Stimulated activated CD8-positive, alpha-beta memory T cell treated with anti-CD3 and anti-CD28 coated beads, Interleukin-2, amount 100 ng/mL, for 48 hours (primary cell): ENCODE measurements around the gene MAGOH.
"Not testable (repeated sequence)": the region's sequence is repeated elsewhere in the genome, so short reads cannot be mapped to it uniquely, and the experiment has no call there.

ENCODE experiments used
- DNase-seq, 2 donors: peaks; one replicate each; pipeline ENCODE4 v3.0.0-alpha.2; 2020; ENCODE audit warnings: low read depth in 2 of 2

The MAGOH gene

GRCh38 chr1:53220171-53220961 lies 18.0 kb downstream of the MAGOH start, which contains the start of gene CZIB:
Gene CZIB (minus strand): TSS chr1:53220634. CDS start chr1:53220575, 59 bp downstream.
- peak; percentile 96 to 98 for DNase-seq

GRCh38 chr1:53219711-53220110 lies 18.6 kb downstream of the MAGOH start:
- DNase-seq = no peak

- no peak for DNase-seq
These were observed 20.1 kb downstream of the MAGOH start for GRCh38 chr1:53218201-53218600.

GRCh38 chr1:53214376-53214940 lies 23.9 kb downstream of the MAGOH start:
- DNase-seq = no peak

GRCh38 chr1:53210954-53211353 lies 27.4 kb downstream of the MAGOH start:
- no peak for DNase-seq

- DNase-seq = no peak
These were observed 28.0 kb downstream of the MAGOH start for GRCh38 chr1:53210352-53210751.

- no peak for DNase-seq
These were observed 30.6 kb downstream of the MAGOH start for GRCh38 chr1:53207726-53208125.

- no peak for DNase-seq
These were observed 31.5 kb downstream of the MAGOH start for GRCh38 chr1:53206735-53207379.

- DNase-seq = not testable (repeated sequence)
These were observed 32.1 kb downstream of the MAGOH start for GRCh38 chr1:53206083-53206685.

GRCh38 chr1:53205496-53205895 lies 32.8 kb downstream of the MAGOH start:
- not testable (repeated sequence) for DNase-seq

- no peak for DNase-seq
These were observed 34.9 kb downstream of the MAGOH start for GRCh38 chr1:53203466-53203865.

GRCh38 chr1:53198241-53198651 lies 40.1 kb downstream of the MAGOH start:
- DNase-seq = no peak

GRCh38 chr1:53197291-53198200 lies 40.8 kb downstream of the MAGOH start:
- DNase-seq = no peak

- peak; percentile 88 to 95 for DNase-seq
These were observed 41.6 kb downstream of the MAGOH start, which contains the start of gene CPT2 for GRCh38 chr1:53196485-53197290. Gene CPT2 (plus strand): TSS chr1:53196824. CDS start chr1:53196944, 120 bp downstream.

- no peak for DNase-seq
These were observed 42.3 kb downstream of the MAGOH start for GRCh38 chr1:53196017-53196484.

- DNase-seq = no peak
These were observed 42.9 kb downstream of the MAGOH start for GRCh38 chr1:53195246-53196016.

GRCh38 chr1:53190210-53190611 lies 48.1 kb downstream of the MAGOH start:
- no peak for DNase-seq

GRCh38 chr1:53189061-53189460 lies 49.3 kb downstream of the MAGOH start:
- DNase-seq = no peak

- no peak for DNase-seq
These were observed 50.2 kb downstream of the MAGOH start for GRCh38 chr1:53188099-53188498.
